Adrenal gland (tissue), 5 donors: ENCODE results near the gene FMNL2.

ENCODE experiments used
- POLR2A ChIP-seq, 2 donors: fragments of 450-650 bp; IDR thresholded peaks; one replicate each; pipeline ENCODE4 v1.6.1; 2017; ENCODE audit warnings: antibody characterized with exemption in 2 of 2, mild to moderate bottlenecking in 2 of 2, moderate library complexity in 1 of 2
- TF ChIP-seq, protein P1 (sequence below), 6 experiments: fragments of 450-650 bp in 4 of 6; fragments of 200-600 bp in 2 of 6; sonication (generic) in 1 of 6; IDR thresholded peaks; 1 replicate in 5 of 6; 2 replicates in 1 of 6; pipeline versions ENCODE4 v1.5.1 to v1.8.0; 2016 to 2021; ENCODE audit warnings: antibody characterized with exemption in 6 of 6, mild to moderate bottlenecking in 2 of 6, moderate library complexity in 1 of 6
- donor health status: DM: no; HTN: no; CAD: no.

DNA sequence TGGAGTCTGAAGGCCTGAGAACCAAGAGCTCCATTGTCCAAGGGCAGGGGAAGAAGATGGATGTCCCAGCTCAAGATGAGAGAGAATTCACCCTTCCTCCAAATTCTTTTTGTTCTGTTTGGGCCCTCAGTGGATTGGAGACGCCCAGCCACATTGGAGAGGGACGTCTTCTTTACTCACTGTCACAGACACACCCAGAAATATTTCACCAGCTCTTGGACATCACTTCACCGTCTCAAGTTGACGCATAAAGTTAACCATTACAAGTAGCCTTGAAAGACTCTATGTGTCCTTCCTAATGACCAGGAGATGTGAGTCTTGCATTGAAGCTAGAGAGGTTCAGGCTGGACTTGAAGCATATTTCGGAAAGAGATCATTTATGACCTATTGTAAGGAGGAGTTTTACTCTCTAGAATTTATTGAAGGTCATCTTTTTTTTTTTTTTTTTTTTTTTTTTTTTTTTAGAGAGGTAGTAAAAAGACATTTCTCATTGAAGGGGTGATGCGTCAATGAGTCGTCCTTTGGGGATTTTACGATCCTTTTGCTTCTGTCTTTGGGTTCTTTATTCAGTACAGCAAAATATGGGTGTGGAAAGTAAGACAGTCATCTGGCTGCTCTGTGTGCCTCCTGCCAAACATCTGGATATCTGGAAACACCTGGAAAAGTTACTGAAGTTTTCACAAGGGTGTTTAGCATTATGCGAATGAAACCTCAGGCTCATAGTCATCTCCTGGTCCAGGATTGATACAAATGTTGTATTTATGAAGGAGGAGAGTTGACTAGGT is 264.2 kb downstream of the FMNL2 start:
- TF ChIP-seq, protein P1, sequence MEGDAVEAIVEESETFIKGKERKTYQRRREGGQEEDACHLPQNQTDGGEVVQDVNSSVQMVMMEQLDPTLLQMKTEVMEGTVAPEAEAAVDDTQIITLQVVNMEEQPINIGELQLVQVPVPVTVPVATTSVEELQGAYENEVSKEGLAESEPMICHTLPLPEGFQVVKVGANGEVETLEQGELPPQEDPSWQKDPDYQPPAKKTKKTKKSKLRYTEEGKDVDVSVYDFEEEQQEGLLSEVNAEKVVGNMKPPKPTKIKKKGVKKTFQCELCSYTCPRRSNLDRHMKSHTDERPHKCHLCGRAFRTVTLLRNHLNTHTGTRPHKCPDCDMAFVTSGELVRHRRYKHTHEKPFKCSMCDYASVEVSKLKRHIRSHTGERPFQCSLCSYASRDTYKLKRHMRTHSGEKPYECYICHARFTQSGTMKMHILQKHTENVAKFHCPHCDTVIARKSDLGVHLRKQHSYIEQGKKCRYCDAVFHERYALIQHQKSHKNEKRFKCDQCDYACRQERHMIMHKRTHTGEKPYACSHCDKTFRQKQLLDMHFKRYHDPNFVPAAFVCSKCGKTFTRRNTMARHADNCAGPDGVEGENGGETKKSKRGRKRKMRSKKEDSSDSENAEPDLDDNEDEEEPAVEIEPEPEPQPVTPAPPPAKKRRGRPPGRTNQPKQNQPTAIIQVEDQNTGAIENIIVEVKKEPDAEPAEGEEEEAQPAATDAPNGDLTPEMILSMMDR (IDR thresholded peaks at IDR 0.05) = no peak
- TF ChIP-seq POLR2A (IDR thresholded peaks at IDR 0.05) = no peak
